Measurements from ENCODE around the gene VWC2L. TPM values are rescaled to one million over a fixed set of nuclear protein-coding genes. Genes with fewer than 3 reads are reported as not detected.

Gene VWC2L
- total RNA-seq, 4 donors from 2014 or later: not detected

DNA sequence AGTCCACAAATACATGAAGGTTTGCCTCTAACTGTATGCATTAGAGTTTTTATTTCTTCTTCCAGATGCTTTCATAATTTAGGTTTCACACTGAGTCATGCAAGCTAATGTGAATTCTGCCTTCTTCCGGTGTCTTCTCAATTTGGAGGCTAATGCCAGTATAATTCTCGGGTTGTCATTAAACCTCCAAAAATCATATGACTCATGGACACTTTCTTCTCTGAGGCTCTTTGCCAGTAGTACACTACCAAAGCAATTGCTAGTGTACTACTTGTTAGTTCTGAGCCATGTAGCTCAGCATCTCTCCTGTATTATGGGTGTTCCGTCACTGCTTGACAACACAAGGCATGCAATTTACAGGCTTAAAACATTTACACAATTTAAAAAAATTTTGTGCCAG lies 137.1 kb downstream of the VWC2L start:
- H3K9me3 ChIP-seq: no peaks in the 10 kb centered on the region
- no peak overlapping the region for H3K27ac ChIP-seq
- no peaks in the 10 kb centered on the region for H3K4me1 ChIP-seq
- no peaks in the 10 kb centered on the region for H3K36me3 ChIP-seq
- no peaks in the 10 kb centered on the region for H3K27me3 ChIP-seq
- no peak for ATAC-seq
- no peak for DNase-seq
- TF ChIP-seq, protein P1, sequence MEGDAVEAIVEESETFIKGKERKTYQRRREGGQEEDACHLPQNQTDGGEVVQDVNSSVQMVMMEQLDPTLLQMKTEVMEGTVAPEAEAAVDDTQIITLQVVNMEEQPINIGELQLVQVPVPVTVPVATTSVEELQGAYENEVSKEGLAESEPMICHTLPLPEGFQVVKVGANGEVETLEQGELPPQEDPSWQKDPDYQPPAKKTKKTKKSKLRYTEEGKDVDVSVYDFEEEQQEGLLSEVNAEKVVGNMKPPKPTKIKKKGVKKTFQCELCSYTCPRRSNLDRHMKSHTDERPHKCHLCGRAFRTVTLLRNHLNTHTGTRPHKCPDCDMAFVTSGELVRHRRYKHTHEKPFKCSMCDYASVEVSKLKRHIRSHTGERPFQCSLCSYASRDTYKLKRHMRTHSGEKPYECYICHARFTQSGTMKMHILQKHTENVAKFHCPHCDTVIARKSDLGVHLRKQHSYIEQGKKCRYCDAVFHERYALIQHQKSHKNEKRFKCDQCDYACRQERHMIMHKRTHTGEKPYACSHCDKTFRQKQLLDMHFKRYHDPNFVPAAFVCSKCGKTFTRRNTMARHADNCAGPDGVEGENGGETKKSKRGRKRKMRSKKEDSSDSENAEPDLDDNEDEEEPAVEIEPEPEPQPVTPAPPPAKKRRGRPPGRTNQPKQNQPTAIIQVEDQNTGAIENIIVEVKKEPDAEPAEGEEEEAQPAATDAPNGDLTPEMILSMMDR (IDR thresholded peaks at IDR 0.05 in 4 of 5, conservative IDR thresholded peaks at IDR 0.05 in 1 of 5): no peak
- no peak for TF ChIP-seq POLR2A (IDR thresholded peaks at IDR 0.05)
- intact Hi-C loops (cut with DNase I; ENCODE audit: low total_unique reads) (no loop called here), in situ Hi-C loops (cut with MboI; ENCODE audit: low sequenced_read_pairs in 4 of 4) (no loop called here)
- H3K4me3 ChIP-seq: no peak overlapping the region

DNA sequence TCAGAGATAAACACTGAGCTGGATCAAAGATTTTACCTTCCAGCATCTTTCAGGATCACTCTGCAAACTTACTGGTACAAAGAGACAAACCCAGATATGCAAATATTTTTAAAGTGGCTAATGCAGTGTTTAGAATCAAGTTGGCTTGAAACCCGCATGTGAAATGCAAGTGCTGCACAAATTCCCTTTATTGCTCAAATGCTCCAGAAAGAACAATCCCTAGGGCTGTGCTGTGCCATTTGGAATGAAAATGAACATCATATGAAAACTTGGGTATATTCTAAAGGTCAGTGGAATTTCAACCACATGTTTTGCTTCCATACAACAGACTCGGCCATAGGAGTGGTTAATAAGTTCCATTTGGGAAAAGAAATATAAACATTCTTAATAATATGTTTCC lies 139.1 kb downstream of the VWC2L start:
- Histone ChIP-seq H3K27ac (no peak overlapping the region), H3K4me1 (no peaks in the 10 kb centered on the region), H3K4me3 (no peak overlapping the region), H3K27me3 (no peaks in the 10 kb centered on the region), H3K36me3 (no peaks in the 10 kb centered on the region), H3K9me3 (no peaks in the 10 kb centered on the region)
- TF ChIP-seq, protein P1 (IDR thresholded peaks at IDR 0.05 in 4 of 5, conservative IDR thresholded peaks at IDR 0.05 in 1 of 5): no peak
- no peak for TF ChIP-seq POLR2A (IDR thresholded peaks at IDR 0.05)
- intact Hi-C loops (cut with DNase I; ENCODE audit: low total_unique reads): no loop called here
- no peak for DNase-seq
- in situ Hi-C loops (cut with MboI; ENCODE audit: low sequenced_read_pairs in 4 of 4): no loop called here
- no peak for ATAC-seq

DNA sequence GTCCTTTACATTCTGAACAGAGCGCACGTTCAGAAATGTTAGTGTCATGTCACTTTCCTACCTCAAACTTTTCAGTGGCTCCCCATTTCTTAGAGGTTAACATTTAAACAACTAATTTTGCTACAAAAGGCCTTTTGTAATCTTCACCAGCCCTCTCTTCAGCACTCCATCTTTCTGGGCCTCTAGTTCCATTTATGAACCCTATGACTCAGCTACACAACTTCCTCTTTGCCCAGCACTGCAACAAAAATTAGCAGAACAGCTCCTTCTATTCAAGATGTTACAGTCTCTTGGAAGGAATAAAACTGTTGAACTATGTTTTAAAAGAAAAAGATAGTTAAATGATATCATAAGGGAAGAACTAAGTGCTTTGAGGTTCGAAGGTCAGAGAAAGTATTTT lies 139.9 kb downstream of the VWC2L start:
- H3K27me3 ChIP-seq: no peaks in the 10 kb centered on the region
- no peaks in the 10 kb centered on the region for H3K9me3 ChIP-seq
- H3K4me1 ChIP-seq: no peaks in the 10 kb centered on the region
- DNase-seq (no peak), ATAC-seq (no peak)
- in situ Hi-C loops (cut with MboI; ENCODE audit: low sequenced_read_pairs in 4 of 4) (no loop called here), intact Hi-C loops (cut with DNase I; ENCODE audit: low total_unique reads) (no loop called here)
- no peaks in the 10 kb centered on the region for H3K36me3 ChIP-seq
- H3K4me3 ChIP-seq: no peak overlapping the region
- no peak for TF ChIP-seq POLR2A (IDR thresholded peaks at IDR 0.05)
- TF ChIP-seq, protein P1 (IDR thresholded peaks at IDR 0.05 in 4 of 5, conservative IDR thresholded peaks at IDR 0.05 in 1 of 5): no peak
- H3K27ac ChIP-seq: no peak overlapping the region

DNA sequence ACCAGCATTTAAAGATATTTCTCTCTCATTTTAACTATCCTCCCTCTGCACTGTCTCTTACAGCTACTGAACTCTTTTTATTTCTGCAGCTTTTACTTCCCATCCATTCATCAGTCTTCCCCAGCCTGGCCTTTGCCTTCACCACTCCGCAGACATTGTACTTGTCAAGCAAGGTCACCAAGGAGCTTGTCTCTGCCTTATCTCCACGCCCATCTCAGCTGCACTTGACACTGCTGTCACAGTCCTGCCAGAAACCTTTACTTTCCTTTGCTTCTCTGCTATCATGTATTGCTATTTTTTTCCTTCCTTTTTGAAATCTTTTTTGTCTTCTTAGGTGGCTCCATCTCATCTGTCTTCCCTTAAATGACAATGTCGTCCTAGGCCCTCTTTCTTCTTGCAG lies 147.0 kb downstream of the VWC2L start:
- H3K4me3 ChIP-seq: no peak overlapping the region
- ATAC-seq (no peak), DNase-seq (no peak)
- no peaks in the 10 kb centered on the region for H3K9me3 ChIP-seq
- no peak overlapping the region for H3K27ac ChIP-seq
- no peaks in the 10 kb centered on the region for H3K36me3 ChIP-seq
- TF ChIP-seq, protein P1 (IDR thresholded peaks at IDR 0.05 in 4 of 5, conservative IDR thresholded peaks at IDR 0.05 in 1 of 5): no peak
- no peak for TF ChIP-seq POLR2A (IDR thresholded peaks at IDR 0.05)
- no peaks in the 10 kb centered on the region for H3K4me1 ChIP-seq
- in situ Hi-C loops (cut with MboI; ENCODE audit: low sequenced_read_pairs in 4 of 4): no loop called here
- intact Hi-C loops (cut with DNase I; ENCODE audit: low total_unique reads): no loop called here
- no peaks in the 10 kb centered on the region for H3K27me3 ChIP-seq

DNA sequence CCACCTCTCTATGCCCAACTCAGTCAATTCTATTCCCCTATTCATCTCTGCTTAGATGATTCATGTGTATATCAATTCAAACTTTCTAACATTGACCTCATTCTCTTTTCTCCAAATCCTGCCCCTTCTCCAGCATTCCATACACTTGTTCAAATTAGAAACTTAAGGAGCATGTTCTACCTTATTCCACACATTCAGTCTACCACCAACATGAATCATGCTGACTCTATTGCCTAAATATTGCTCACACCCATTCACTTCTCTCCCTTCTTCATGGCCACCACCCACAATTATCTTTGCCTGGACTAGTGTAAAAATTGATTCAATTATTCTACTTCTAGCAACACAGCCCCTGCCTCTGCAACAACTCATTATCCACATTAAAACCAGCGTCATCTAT lies 147.5 kb downstream of the VWC2L start:
- intact Hi-C loops (cut with DNase I; ENCODE audit: low total_unique reads): no loop called here
- no peak overlapping the region for H3K4me3 ChIP-seq
- H3K27me3 ChIP-seq: no peaks in the 10 kb centered on the region
- H3K4me1 ChIP-seq: no peaks in the 10 kb centered on the region
- TF ChIP-seq POLR2A (IDR thresholded peaks at IDR 0.05): no peak
- TF ChIP-seq, protein P1 (IDR thresholded peaks at IDR 0.05 in 4 of 5, conservative IDR thresholded peaks at IDR 0.05 in 1 of 5): no peak
- H3K36me3 ChIP-seq: no peaks in the 10 kb centered on the region
- in situ Hi-C loops (cut with MboI; ENCODE audit: low sequenced_read_pairs in 4 of 4): no loop called here
- H3K27ac ChIP-seq: no peak overlapping the region
- no peaks in the 10 kb centered on the region for H3K9me3 ChIP-seq
- no peak for ATAC-seq
- no peak for DNase-seq
